K562 (cell line): ENCODE measurements around the gene DKC1. TPM values are rescaled to one million over a fixed set of nuclear protein-coding genes. Genes with fewer than 3 reads are reported as not detected.

Source experiments
- ATAC-seq: fragments of 200-7000 bp; cut with Tn5 transposase; 3 replicates; pipeline ENCODE4 v1.9.1; 2020; ENCODE audit warnings: moderate library complexity
- BruUV-seq: library from RNA; stranded (reverse); fragments of 400-500 nt; replicated peaks from 2 replicates; lab custom pipeline; 2021; lab: Mats Ljungman, UMichigan
- CTCF ChIA-PET: fragments of 300-600 bp; formaldehyde crosslinking; extraction: SDS; loops from one replicate; lab custom pipeline; 2021; ENCODE audit warnings: low intra/inter-chr PET ratio; lab: Yijun Ruan, JAX
- POLR2A ChIA-PET: fragments of 300-600, 350-650 bp; sonication (Branson Sonifier 250); formaldehyde crosslinking; extraction: SDS; loops from one replicate; lab custom pipeline; 2021; ENCODE audit warnings: antibody characterized with exemption, inconsistent platforms; lab: Yijun Ruan, JAX
- DNase-seq, 4 experiments: peaks; one replicate each; pipeline versions ENCODE4 v3.0.0 to v3.0.0-alpha.2; 2011 to 2018; ENCODE audit warnings: low spot score in 3 of 4, mixed read lengths in 3 of 4; ENCODE audit errors: extremely low read depth in 1 of 4
- FAIRE-seq: peaks from 2 replicates; lab custom pipeline; 2011; peaks lifted over from hg19 to GRCh38; lab: Jason Lieb, UNC
- H2AFZ ChIP-seq: 2 replicates; pipeline ENCODE4 v1.6.0; 2011; ENCODE audit warnings: low read depth, low read length, control low read depth, inconsistent platforms
- H3K27ac ChIP-seq: fragments of 200-600 bp; 3 replicates; pipeline ENCODE4 v1.8.0; 2011; ENCODE audit warnings: low read depth, mild to moderate bottlenecking, control low read depth, inconsistent platforms, low read length, moderate library complexity, mixed read lengths; ENCODE audit errors: extremely low read depth
- H3K27me3 ChIP-seq, 2 experiments: fragments of 300-600 bp in 1 of 2; 2 replicates in 1 of 2; 3 replicates in 1 of 2; pipeline versions ENCODE4 v1.6.0 to v1.8.0; 2011; ENCODE audit warnings: inconsistent platforms in 2 of 2, low read length in 2 of 2, mild to moderate bottlenecking in 1 of 2, mixed read lengths in 1 of 2, moderate library complexity in 1 of 2; ENCODE audit not compliant: control insufficient read depth in 2 of 2, insufficient read depth in 2 of 2
- H3K36me3 ChIP-seq: fragments of 300-600 bp; 3 replicates; pipeline ENCODE4 v1.8.0; 2011; ENCODE audit warnings: mild to moderate bottlenecking, low read length, inconsistent platforms; ENCODE audit not compliant: control insufficient read depth, insufficient read depth
- H3K4me1 ChIP-seq, 2 experiments: fragments of 200-600 bp in 1 of 2; replicated peaks in 1 of 2; 2 replicates in 1 of 2; 3 replicates in 1 of 2; pipeline versions ENCODE4 v1.5.1 to v1.8.0; 2011; ENCODE audit warnings: inconsistent platforms in 2 of 2, low read length in 2 of 2, mild to moderate bottlenecking in 1 of 2, mixed read lengths in 1 of 2, moderate library complexity in 1 of 2; ENCODE audit not compliant: control insufficient read depth in 2 of 2, insufficient read depth in 2 of 2
- H3K4me2 ChIP-seq: 2 replicates; pipeline ENCODE4 v1.6.1; 2011; ENCODE audit warnings: low read length, control low read depth, inconsistent platforms, mixed read lengths; ENCODE audit not compliant: insufficient read depth
- H3K4me3 ChIP-seq: fragments of 200-600 bp; sonication (generic), shearing (Covaris generic); 2 replicates; pipeline ENCODE4 v1.5.1; 2016; ENCODE audit warnings: control low read depth, inconsistent platforms
- H3K79me2 ChIP-seq: fragments of 200-600 bp; 3 replicates; pipeline ENCODE4 v1.8.0; 2011; ENCODE audit warnings: low read length, inconsistent platforms; ENCODE audit not compliant: control insufficient read depth, insufficient read depth
- H3K9ac ChIP-seq, 2 experiments: 2 replicates each; pipeline versions ENCODE4 v1.6.0 to v1.6.1; 2011; ENCODE audit warnings: low read depth in 2 of 2, low read length in 2 of 2, control low read depth in 1 of 2, inconsistent platforms in 1 of 2, mild to moderate bottlenecking in 1 of 2, mixed read lengths in 1 of 2; ENCODE audit not compliant: insufficient read depth in 1 of 2
- H3K9me1 ChIP-seq: one replicate; pipeline ENCODE4 v1.6.0; 2011; ENCODE audit warnings: inconsistent platforms, mild to moderate bottlenecking, low read length, moderate library complexity; ENCODE audit not compliant: control insufficient read depth, insufficient read depth
- H3K9me3 ChIP-seq: replicated peaks from 2 replicates; pipeline ENCODE4 v1.5.1; 2011; ENCODE audit warnings: low read depth, low read length, inconsistent platforms; ENCODE audit not compliant: control insufficient read depth, insufficient read depth
- H4K20me1 ChIP-seq: replicated peaks from 2 replicates; pipeline ENCODE4 v1.6.1; 2011; ENCODE audit warnings: low read length, inconsistent platforms, mixed read lengths; ENCODE audit not compliant: control insufficient read depth, insufficient read depth
- CHD2 ChIP-seq: IDR thresholded peaks from 2 replicates; pipeline ENCODE4 v1.6.1; 2011; ENCODE audit warnings: low read depth, low read length
- GABPA ChIP-seq: fragments of 200-800 bp; sonication (Bioruptor generic); conservative IDR thresholded peaks from 2 replicates; pipeline ENCODE4 v1.6.1; 2016; ENCODE audit warnings: low read depth, missing genetic modification characterization, missing compliant biosample characterization
- HNRNPH1 ChIP-seq: fragments of 200-400 bp; formaldehyde crosslinking; optimal IDR thresholded peaks from 2 replicates; pipeline ENCODE3; 2017; ENCODE audit warnings: low read depth, mild to moderate bottlenecking, low read length, moderate library complexity
- KAT7 ChIP-seq: sonication (generic); formaldehyde crosslinking; IDR thresholded peaks from 2 replicates; pipeline ENCODE4 v1.8.0; 2022; ENCODE audit warnings: missing genetic modification reagents, mild to moderate bottlenecking, borderline replicate concordance
- KLF16 ChIP-seq: IDR thresholded peaks from 2 replicates; pipeline ENCODE4 v1.6.1; 2016; ENCODE audit warnings: antibody characterized with exemption
- TAF15 ChIP-seq: fragments of 200-400 bp; formaldehyde crosslinking; IDR thresholded peaks from 2 replicates; pipeline ENCODE4 v1.6.1; 2017; ENCODE audit warnings: mild to moderate bottlenecking, low read depth, low read length, moderate library complexity
- ZNF274 ChIP-seq: IDR thresholded peaks from 2 replicates; pipeline ENCODE4 v1.6.1; 2011; ENCODE audit warnings: low read depth, mild to moderate bottlenecking, low read length, moderate library complexity, borderline replicate concordance
- ZNF740 ChIP-seq, 3 experiments: fragments of 200-800 bp in 1 of 3; sonication (Bioruptor generic) in 1 of 3; sonication (generic) in 1 of 3; formaldehyde crosslinking in 1 of 3; IDR thresholded peaks; 2 replicates each; pipeline versions ENCODE4 v1.6.1 to v1.8.0; 2016 to 2022; ENCODE audit warnings: mild to moderate bottlenecking in 2 of 3, missing compliant biosample characterization in 2 of 3, missing genetic modification characterization in 2 of 3, missing genetic modification reagents in 1 of 3
- WGBS: fragments of 100-300 bp; shearing (Covaris generic); methylation state at CpG from one replicate; pipeline ENCODE4 v1.1.6; 2016; ENCODE audit warnings: low coverage, mixed read lengths; ENCODE audit not compliant: insufficient coverage; ENCODE audit errors: missing lambda C conversion rate; 5-methylcytosine and 5-hydroxymethylcytosine counted together
- in situ Hi-C: fragments of 300-500 bp; cut with MboI; formaldehyde crosslinking; loops from 4 replicates; pipeline ENCODE4 v1.15.0; 2018; ENCODE audit warnings: inconsistent platforms, mixed read lengths
- intact Hi-C: fragments of 100-400 bp; cut with micrococcal nuclease; formaldehyde crosslinking; loops from 2 replicates; pipeline ENCODE4 v1.14.2; 2022
- polyA plus RNA-seq, 8 experiments: library from polyadenylated mRNA; depleted of rRNA in 4 of 8; stranded (reverse) in 5 of 8; unstranded in 3 of 8; fragments of >200 nt; fragmentation: Nextera tagmentation in 2 of 8; fragmentation: Illumina TruSeq in 1 of 8; extraction: Ambion mirVana in 2 of 8; extraction: Trizol in 1 of 8; gene quantifications; 2 replicates each; pipeline versions ENCODE4 v1.2.1 to v1.2.3, GENCODE V29; 2011 to 2014; ENCODE audit warnings: inconsistent platforms in 1 of 8, missing spikeins in 1 of 8
- total RNA-seq, 7 experiments: library from RNA; depleted of rRNA in 6 of 7; stranded (reverse); fragments of >200 nt in 6 of 7; fragmentation: Illumina TruSeq in 2 of 7; extraction: Trizol in 2 of 7; gene quantifications; 2 replicates each; pipeline versions ENCODE4 v1.2.1 to v1.2.3, GENCODE V29; 2011 to 2021; ENCODE audit warnings: low replicate concordance in 1 of 7
- TF ChIP-seq, protein P1 (sequence below): fragments of 250-450 bp; sonication (Bioruptor Pico); IDR thresholded peaks from 2 replicates; pipeline ENCODE4 v1.4.0; 2020; ENCODE audit warnings: mild to moderate bottlenecking, moderate library complexity
- TF ChIP-seq, protein P2 (sequence below): sonication (generic); formaldehyde crosslinking; IDR thresholded peaks from 2 replicates; pipeline ENCODE4 v1.8.0; 2023; ENCODE audit warnings: mild to moderate bottlenecking, missing genetic modification reagents

The DKC1 gene
- total and polyA plus RNA-seq, 9 of the 15 experiments (the other 6 are each of a cell fraction or from before 2014, with no cell fraction given) = 205 to 313 (median 219) TPM

- no peak for FAIRE-seq
- TF ChIP-seq ZNF740 (CRISPR knock-in tag; IDR thresholded peaks at IDR 0.05) (no peak), ZNF740 (tag; IDR thresholded peaks at IDR 0.05) (no peak), TAF15 (no peak), HNRNPH1 (no peak), ZNF274 (no peak), GABPA (no peak), KLF16 (no peak), CHD2 (no peak), KAT7 (peak; percentile 65)
- TF ChIP-seq, protein P1, sequence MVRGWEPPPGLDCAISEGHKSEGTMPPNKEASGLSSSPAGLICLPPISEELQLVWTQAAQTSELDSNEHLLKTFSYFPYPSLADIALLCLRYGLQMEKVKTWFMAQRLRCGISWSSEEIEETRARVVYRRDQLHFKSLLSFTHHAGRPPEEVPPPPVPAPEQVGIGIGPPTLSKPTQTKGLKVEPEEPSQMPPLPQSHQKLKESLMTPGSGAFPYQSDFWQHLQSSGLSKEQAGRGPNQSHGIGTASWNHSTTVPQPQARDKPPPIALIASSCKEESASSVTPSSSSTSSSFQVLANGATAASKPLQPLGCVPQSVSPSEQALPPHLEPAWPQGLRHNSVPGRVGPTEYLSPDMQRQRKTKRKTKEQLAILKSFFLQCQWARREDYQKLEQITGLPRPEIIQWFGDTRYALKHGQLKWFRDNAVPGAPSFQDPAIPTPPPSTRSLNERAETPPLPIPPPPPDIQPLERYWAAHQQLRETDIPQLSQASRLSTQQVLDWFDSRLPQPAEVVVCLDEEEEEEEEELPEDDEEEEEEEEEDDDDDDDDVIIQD (CRISPR knock-in tag) = no peak
- TF ChIP-seq, protein P2, sequence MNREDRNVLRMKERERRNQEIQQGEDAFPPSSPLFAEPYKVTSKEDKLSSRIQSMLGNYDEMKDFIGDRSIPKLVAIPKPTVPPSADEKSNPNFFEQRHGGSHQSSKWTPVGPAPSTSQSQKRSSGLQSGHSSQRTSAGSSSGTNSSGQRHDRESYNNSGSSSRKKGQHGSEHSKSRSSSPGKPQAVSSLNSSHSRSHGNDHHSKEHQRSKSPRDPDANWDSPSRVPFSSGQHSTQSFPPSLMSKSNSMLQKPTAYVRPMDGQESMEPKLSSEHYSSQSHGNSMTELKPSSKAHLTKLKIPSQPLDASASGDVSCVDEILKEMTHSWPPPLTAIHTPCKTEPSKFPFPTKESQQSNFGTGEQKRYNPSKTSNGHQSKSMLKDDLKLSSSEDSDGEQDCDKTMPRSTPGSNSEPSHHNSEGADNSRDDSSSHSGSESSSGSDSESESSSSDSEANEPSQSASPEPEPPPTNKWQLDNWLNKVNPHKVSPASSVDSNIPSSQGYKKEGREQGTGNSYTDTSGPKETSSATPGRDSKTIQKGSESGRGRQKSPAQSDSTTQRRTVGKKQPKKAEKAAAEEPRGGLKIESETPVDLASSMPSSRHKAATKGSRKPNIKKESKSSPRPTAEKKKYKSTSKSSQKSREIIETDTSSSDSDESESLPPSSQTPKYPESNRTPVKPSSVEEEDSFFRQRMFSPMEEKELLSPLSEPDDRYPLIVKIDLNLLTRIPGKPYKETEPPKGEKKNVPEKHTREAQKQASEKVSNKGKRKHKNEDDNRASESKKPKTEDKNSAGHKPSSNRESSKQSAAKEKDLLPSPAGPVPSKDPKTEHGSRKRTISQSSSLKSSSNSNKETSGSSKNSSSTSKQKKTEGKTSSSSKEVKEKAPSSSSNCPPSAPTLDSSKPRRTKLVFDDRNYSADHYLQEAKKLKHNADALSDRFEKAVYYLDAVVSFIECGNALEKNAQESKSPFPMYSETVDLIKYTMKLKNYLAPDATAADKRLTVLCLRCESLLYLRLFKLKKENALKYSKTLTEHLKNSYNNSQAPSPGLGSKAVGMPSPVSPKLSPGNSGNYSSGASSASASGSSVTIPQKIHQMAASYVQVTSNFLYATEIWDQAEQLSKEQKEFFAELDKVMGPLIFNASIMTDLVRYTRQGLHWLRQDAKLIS = peak; percentile 2; the same call in 1 of the 2 replicates
Measured at GRCh38 chrX:154804261-154804956, 41.7 kb downstream of the DKC1 start.

More at GRCh38 chrX:154804261-154804956, 41.7 kb downstream of the DKC1 start:
- Histone ChIP-seq H4K20me1 (0 out of 2 replicates have a peak, but pooled peaks cover 12% of the 10 kb centered on the region), H3K27ac (peak overlapping the region; percentile 100), H2AFZ (no peak overlapping the region), H3K4me1 (peaks cover 11 to 18% of the 10 kb centered on the region in 2 experiments), H3K9ac (peak overlapping the region; percentile 91 to 96), H3K9me1 (no peaks in the 10 kb centered on the region), H3K36me3 (peaks cover 41% of the 10 kb centered on the region), H3K9me3 (0 out of 2 replicates have a peak, but pooled peaks cover 6% of the 10 kb centered on the region), H3K4me2 (peak overlapping the region; percentile 94), H3K4me3 (peak overlapping the region; percentile 89), H3K79me2 (peaks cover 66% of the 10 kb centered on the region), H3K27me3 (no peaks in the 10 kb centered on the region)
- TSS peak; percentile 41 for BruUV-seq
- ChIA-PET CTCF (no interaction called here), POLR2A (interaction anchor here (0.7 to 2.7 kb wide), 6 partner anchors 8 to 199 kb away, joined by 3 to 23 read pairs (median 4); no protein-coding TSS in a partner anchor)
- ATAC-seq (peak; percentile 7), DNase-seq (peak in 2 of 4 experiments; percentile 3 to 37)
- in situ Hi-C loops = no loop called here
- intact Hi-C loops = loop anchor here (2.0 kb wide), 1 partner anchor 36 kb away; no protein-coding TSS in a partner anchor
- 2% methylated on average over 6 of the region's 7 CpGs for whole genome bisulfite sequencing
